A204.1 (cell line): ENCODE data around the gene MGAT5B.

Source experiments
- FAIRE-seq: peaks from 2 replicates; lab custom pipeline; 2012; peaks lifted over from hg19 to GRCh38; lab: Jason Lieb, UNC

MGAT5B gene

DNA sequence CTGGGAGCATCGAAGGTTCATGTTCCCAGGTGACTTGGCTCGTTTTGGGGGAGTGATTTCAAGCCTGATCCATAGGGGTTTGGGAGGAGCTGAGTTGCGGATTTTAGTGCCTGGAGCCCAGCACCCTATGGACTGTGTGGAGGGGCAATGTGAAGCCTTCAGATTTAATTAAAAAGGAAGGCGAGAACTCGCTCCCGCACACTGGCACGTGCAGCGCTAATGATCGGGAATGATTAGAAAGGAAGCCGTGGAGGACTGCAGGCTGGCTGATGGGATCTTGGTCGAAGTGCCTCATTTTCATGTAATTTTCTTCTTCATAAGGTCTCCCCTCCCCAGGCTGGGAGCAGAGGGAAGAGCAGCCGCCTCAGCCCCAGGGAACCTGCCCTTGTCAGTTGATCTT lies 12.8 kb downstream of the MGAT5B start:
- FAIRE-seq, result no peak

GRCh38 chr17:76881408-76881807 lies 13.2 kb downstream of the MGAT5B start:
- no peak for FAIRE-seq

DNA sequence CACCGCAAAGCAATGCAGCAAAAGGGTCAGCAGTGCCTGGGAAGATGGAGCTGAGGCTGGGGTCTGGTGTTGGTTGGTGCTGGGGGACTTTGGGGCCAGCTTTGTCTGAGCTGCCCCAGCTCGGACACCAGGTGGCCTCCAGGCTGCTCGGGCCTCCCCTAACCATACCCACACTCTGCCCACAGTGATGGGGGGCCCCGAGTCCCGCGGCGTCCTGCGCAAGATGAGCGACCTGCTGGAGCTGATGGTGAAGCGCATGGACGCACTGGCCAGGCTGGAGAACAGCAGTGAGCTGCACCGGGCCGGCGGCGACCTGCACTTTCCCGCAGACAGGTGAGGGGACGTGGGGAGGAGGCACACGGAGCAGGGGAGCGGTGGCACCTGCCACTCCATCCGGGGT lies 13.8 kb downstream of the MGAT5B start:
- no peak for FAIRE-seq

DNA sequence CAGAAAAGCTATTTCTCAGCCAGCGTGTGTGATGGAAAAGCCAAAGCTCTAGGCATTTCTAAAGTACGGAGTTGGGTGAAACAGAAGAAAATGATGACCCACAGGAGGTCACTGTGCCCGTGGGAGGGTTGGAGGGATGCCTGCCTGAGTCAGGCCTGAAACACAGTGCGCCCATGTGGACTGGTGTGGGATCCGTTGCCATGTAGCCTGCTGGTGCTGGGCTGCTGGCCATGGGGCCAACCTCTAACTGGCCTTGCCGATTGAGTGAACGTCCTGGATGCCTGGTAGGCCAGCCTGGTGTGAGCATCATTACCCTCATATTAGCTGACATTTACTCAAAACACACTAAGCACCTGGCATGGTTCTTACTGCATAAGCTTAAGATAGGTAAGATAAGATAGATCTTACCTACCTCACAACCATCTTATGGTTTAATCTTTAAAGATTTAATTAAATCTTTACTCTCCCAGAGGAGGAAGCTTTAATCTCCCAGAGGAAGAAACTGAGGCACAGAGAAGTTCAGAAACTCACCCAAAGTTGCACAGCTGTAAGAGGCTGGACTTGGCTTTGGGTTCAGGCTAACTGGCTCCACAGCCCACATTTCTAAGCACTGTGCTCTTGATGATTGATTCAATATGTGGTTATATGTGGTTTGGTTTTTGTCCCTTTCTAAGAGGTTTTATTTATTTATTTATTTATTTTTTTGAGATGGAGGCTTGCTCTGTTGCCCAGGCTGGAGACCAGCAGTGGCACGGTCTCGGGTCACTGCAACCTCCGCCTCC lies 15.7 kb downstream of the MGAT5B start:
- FAIRE-seq, result no peak

DNA sequence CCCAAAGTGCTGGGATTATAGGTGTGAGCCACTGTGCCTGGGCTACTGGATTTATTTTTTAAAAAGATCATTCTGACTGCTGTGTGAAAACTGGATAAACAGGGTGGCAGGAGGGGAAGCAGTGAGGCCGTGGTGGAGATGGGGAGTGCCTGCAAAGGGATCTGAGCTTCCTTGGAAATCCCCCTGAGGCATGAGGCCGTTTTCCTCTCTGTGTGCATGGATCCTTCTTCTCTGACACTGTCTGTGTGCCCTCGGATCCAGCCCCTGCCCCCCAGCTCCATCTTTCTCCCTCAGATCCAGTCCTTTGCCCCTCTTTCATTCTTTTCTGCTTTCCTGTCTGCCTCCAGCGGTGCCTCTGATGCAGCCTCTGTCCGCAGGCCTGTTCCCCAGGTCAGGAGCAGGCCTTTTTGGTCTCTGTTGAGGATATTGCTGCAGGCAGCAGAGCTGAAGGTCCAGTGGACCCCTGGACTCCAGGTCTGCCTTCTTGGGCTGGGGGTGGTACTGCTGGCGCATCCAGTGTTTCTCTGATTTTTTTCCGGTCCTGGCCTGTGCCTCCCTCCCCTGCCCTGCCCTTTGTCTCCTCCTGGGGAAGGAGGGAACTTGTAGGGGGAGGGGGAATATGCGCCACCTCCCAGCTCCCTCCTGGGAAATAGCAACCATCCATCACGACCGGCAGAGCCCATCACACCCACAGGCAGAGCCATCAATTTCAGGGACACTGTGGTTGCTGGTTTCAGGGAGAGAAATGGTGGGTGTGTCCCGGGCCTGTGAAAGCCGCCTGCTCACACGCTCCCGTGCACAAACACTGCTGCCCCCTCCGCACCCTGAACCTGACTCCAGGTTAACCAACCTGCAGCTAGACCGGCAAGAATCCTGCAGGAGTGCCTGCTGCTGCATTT lies 17.0 kb downstream of the MGAT5B start:
- FAIRE-seq, result no peak

- FAIRE-seq, result no peak
These were observed 17.7 kb downstream of the MGAT5B start for GRCh38 chr17:76885894-76886290.

DNA sequence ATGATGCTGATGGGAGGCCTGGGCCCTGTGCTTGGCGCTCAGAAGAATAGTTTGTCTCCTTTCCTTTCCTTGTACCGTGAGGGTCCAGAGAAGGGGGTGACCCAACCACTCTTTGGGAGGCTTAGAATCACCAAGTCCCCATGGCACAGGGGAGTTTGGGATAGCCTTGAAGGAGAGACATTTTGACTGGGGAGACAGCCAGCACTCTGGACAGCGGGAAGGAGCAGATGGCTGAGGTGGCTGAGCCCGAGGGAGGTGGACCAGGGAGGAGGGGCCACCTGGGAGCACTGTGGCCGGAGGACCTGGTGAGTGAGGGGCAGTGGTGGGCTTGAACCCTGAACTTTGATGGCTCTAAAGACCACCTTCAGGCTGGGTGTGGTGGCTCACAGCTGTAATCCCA lies 18.2 kb downstream of the MGAT5B start:
- no peak for FAIRE-seq

GRCh38 chr17:76887802-76888201 lies 19.6 kb downstream of the MGAT5B start:
- FAIRE-seq, result no peak

GRCh38 chr17:76888661-76889060 lies 20.5 kb downstream of the MGAT5B start:
- no peak for FAIRE-seq

GRCh38 chr17:76889323-76889722 lies 21.1 kb downstream of the MGAT5B start:
- no peak for FAIRE-seq

DNA sequence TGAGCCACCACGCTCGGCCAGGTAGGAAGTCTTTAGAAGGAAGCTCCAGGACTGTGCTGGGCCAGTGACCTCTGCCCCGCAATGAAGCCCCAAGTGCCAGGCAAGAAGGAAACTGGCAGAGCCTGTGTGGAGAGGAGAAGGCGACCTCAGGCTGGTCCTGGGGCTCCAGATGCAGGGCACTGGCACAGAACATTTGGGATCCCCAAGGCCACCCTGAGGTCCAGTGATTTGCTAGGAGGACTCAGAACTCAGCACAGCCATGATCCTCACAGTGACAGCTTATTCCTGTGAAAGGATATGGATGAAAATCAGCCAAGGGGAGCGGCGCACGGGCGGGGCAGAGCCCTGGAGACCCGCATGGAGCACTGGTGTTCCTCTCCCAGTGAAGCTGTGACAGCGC lies 24.1 kb downstream of the MGAT5B start:
- FAIRE-seq, result no peak

DNA sequence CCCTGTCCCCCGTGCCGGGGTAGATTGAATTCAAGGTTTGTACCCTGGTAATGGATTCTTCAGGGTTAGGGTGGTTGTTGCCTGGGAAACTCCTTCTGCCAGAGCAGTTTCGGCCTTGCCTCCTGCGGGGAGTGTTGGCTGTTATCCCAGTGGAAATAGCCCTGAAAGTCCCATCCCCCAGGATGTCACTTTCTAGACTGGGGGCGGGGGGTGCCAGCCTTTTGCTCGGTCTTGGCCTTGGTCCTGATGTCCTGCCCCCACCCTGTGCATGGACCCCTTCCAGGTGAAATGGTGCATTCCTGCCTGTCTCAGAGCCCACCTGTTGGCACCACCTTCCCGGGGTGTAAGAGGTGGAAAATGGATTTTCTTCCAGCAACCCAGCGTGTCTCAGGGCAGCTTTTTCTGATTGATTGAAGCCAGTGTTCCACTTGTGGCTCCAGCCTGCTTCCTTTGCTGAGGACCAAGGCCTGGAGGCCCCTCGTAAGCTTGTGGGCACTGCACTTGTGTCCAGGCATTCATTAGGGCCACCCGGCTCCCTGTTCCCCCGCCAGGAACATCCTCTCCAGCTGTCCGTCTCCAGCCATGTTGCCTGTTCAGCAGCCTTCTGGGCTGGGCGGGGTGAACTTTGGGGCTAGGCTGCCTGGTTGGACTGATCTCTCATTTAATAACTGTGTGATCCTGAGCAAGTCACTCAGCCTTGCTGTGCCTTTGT lies 25.6 kb downstream of the MGAT5B start:
- no peak for FAIRE-seq

DNA sequence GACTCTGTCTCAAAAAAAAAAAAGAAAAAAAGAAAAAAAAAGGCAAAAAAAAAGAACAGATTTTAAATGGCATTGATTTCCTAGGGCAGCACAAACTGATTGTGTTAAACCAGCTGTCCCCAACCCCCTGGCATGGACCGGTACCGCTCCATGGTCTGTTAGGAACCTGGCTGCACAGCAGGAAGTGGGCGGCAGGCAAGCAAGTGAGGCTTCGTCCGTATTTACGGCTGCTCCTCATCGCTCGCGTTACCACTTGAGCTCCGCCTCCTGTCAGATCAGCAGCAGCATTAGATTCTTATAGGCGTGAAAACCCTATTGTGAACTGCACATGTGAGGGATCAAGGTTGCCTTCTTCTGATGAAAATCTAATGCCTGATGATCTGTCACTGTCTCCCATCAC lies 26.6 kb downstream of the MGAT5B start:
- FAIRE-seq, result no peak

DNA sequence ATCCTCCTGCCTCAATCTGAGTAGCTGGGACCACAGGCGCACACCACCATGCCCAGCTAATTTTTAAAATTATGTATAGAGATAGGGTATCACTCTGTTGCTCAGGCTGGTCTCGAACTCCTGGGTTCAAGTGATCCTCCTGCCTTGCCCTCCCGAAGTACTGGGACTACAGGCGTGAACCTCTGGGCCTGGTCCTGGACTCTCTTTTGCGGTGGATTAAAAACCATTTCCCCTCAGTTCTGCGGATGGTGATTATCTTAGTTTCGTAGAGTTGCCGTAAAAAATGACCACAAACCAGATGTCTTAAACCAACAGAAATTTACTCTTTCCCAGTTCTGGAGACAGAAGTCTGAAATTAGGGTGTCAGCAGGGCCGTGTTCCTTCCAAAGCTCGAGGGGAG lies 28.8 kb downstream of the MGAT5B start:
- no peak for FAIRE-seq

DNA sequence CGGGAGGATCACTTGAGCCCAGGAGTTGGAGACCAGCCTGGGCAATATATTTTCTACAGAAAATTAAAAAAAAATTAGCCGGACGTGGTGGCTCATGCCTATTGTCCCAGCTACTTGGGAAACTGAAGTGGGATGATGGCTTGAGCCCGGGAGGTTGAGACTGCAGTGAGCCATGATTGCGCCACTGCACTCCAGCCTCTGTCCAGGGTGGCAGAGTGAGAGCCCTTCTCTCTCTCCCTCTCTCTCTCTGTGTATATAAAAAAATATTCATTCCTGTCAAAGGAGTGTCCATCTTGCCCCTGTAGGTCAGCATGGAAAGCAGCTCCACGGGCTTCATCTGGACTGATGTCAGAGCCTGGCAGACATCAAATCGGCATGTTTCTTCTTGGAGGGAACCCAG lies 31.2 kb downstream of the MGAT5B start:
- no peak for FAIRE-seq

DNA sequence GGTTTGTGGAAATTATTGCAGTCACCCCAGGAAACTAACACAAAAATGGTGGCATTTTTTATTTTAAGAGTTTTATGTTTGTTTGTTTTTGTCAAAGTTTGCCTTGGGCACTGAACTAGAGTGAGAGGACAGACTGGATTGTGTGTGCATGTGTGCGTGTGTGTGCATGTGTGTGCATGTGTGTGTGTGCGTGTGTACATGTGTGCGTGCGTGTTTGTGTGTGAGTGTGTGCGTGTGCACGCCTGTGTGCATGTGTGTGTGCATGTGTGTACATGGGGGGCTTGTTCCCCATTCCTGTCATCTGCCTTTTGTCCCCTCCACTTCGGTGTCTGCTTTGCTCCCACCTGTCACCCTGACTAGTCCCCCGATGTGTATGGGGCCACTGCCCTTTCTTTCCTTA lies 32.5 kb downstream of the MGAT5B start:
- FAIRE-seq, result no peak

GRCh38 chr17:76901542-76902197 lies 33.5 kb downstream of the MGAT5B start:
- FAIRE-seq, result no peak

GRCh38 chr17:76902476-76902875 lies 34.3 kb downstream of the MGAT5B start:
- no peak for FAIRE-seq

DNA sequence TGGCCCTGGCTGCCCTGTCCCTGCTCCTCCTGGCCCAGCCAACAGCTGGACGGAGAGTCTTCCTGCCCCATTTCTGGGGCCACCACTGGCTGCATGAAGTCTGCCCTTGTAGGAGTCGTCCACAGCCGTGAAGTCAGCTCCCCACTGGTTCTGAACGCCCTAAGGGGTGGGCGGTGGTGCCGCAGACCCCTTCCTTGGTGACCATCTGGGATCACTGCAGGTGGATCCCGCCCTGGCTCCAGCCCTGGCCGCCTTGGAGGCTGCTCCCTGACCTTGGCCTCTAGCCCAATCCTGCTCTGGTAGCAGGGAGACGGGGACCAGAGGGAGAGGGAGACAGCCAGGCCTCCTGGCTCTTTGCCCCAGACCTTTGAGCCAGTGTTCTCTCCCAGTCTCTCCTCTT lies 35.4 kb downstream of the MGAT5B start:
- no peak for FAIRE-seq

DNA sequence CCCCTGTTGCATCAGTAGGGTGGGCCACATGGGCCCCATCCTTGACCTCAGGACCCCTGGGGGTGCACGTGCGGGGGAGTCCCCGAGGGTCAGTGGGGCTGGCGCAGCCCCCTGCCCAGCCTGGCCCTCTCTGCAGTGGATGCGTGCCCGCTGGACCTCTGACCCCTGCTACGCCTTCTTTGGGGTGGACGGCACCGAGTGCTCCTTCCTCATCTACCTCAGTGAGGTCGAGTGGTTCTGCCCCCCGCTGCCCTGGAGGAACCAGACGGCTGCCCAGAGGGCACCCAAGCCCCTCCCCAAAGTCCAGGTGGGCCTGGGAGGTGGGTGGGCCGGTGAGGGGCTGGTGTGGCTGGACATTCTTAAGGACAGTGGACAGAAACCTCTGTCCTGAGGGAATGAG lies 35.9 kb downstream of the MGAT5B start:
- FAIRE-seq, result no peak

- FAIRE-seq, result no peak
These were observed 36.8 kb downstream of the MGAT5B start for GRCh38 chr17:76905036-76905435.

- FAIRE-seq, result no peak
These were observed 37.6 kb downstream of the MGAT5B start for GRCh38 chr17:76905836-76906235.
